GDM1 (cell line): ENCODE results near the gene KRTAP10-4.
A peak's percentile ranks its signal among the peaks of the same experiment; 100 is the strongest.

Experiments
- DNase-seq: peaks from one replicate; lab custom pipeline; 2025; lab: John Stamatoyannopoulos, UW

KRTAP10-4 gene

DNA sequence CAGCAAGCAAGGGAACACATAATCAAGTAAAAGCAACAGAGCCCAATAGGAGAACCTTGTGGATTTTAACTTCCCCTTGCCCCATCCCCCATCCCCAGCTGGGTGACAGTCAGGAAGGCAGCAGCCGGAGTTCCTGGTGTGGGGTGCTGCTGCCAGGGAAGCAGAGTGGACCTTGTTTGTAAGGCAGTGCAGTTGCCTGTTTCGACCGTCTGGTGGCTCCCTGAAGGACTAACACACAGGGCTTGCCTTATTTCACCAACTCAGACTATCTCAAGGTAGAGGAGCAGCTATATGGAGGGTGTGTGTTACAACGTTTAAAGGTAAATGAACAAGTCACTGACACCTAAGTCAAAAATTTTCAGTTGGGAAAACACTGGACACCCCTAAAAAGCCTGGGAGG lies 45.0 kb downstream of the KRTAP10-4 start:
- DNase-seq: peak; percentile 4

DNA sequence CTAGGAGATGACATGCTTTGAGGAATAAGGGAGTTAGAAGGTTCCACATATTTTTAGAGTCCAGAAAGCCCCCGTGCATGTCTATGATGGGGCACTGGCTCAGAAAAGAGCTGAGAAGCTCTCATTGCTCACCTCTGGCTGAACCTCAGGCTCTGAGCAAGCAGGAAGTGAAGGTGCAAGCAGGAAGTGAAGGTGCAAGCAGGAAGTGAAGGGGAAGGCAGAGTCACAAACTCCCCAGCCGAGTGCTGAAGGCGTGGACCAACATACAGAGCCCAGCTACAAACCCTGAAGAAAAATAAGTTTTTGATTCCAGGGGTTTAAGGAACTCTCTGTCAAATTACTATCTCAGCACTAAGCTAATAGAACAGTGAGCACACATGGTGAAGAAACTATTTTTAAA lies 45.4 kb downstream of the KRTAP10-4 start:
- no peak for DNase-seq

DNA sequence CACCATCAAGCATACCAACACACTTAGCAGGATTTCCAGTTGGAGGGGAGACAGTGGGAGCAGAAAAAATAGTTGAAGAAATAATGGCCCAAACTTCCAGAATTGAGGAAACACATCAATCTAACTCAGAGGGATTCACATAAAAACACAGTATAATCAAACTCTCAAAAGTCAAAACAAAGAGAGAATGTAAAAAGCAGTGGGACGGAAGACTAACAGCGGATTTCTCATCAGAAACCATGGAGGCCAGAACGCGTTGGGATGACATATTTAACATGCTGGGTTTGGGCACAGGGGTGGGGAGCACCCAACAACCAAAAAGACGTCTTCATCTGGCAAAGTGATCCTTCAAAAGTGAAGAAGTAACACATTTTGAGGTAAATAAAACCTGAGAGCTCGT lies 46.4 kb downstream of the KRTAP10-4 start:
- DNase-seq: no peak

DNA sequence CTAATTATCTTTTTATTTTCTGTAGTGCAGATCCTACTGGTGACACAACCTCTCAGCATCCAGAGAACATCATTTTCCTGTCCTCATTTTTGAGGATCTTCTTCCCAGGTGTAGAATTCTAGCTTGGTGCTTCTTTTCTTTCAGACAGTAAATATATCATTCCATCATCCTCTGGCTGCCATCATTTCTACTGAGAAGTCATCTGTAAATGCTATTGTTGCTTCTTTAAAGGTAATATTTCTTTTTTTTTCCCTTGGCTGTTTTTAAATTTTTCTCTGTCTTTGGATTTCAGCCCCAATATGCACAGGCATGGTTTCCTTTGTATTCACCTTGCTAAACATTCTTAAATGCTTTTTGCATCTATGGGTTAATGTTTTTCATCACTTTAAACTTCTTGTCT lies 50.0 kb downstream of the KRTAP10-4 start:
- no peak for DNase-seq
